GM18498 (cell line): ENCODE data around the gene BOK.

Experiments used
- ATAC-seq: cut with Tn5 transposase; IDR thresholded peaks from one replicate; pipeline ENCODE4 v1.9.1; 2021; ENCODE audit warnings: mild to moderate bottlenecking, moderate library complexity; ENCODE audit not compliant: unreplicated experiment

The BOK gene

GRCh38 chr2:241538838-241539615, 19.5 kb upstream of the BOK start:
- ATAC-seq = no peak

DNA sequence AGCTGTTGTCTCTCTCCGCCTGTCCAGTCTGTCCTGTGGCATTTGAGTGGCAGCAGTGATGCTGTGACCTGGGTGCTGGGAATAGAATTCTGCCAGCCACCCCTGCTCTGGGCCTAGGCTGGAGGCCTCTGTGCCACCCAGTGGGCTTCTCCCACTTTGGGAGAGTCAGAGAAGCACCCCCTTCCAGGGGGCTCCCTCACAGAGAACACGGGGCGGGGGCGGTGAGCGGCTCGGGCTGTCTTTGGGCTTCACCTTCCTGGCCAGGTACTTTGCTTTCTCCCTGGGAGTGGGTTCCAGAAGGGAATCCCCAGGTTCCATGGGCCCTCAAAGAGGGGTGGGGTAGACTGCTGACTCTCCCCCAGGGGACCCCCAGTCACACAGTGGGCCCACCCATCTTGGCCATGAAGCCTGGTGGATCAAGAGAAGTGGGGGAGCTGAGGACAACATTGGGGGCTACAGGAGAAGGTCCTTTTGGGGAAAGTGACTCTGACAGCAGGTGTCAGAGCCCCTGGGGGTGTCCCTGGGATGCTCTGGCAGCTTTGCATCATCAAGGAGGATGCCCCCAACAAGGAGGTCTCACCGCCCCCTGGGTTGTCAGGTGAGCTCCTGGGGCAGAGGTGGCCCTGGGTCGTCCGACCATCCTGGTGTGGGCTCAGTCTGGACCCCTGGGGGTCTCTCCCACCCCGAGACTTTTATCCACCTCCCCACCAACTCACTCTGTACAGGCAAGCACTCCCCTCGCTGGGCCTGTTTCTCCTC, 18.8 kb upstream of the BOK start:
- no peak for ATAC-seq

GRCh38 chr2:241540401-241540770, 18.2 kb upstream of the BOK start:
- no peak for ATAC-seq

- ATAC-seq = no peak
Observed at GRCh38 chr2:241540771-241541561, 17.6 kb upstream of the BOK start.

DNA sequence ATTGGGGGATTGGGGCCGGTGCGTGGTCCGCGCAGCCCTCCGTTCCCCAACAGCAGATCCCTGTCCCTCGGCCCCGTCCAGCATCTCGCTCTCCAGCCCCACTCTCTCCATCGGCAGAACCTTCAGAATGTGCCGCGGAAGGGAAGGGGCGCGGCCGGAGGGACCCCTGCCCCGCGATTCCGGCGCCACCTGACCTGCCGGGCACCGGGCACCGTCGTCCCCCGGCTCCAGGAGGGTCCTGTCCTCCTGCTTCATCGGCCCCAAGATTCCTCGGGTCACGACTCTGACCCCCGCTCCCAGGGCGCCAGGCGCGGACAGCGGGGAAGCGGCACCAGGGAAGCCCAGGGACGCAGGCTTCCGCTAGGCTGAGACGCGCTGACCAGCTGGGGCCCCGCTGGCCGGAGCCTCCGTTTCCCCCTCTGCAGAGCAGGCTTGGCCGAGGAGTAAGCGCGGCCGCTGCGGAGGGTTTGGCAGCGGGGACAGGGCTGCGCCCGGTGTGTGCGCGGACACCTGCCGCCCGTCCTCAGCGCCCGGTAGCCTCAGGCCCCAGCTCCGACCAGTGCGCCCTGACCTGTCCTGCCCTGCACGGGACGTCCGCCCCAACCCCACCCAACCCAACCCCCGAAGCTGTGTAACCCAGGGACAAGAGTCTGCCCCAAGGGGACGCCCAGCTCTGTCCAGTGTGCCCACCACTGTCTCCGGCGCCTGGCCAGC, 16.8 kb upstream of the BOK start:
- no peak for ATAC-seq

DNA sequence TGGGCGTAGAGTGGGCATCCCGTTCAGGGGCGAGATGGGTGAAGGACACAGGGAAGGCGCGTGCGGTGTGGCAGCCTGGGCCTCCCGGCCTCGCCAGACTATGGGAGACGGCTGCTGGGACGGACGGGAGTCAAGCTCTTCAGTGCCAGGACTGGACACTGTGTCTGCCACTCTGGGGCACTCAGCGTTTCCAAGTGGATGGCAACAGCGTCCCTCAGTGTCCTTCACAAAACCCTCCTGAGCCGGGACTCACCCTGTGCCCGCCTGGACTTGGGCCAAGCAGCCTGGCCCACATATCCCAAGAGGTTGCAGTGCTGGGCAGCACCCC, 16.3 kb upstream of the BOK start:
- ATAC-seq = no peak

- ATAC-seq = no peak
Observed at GRCh38 chr2:241545106-241545505, 13.4 kb upstream of the BOK start.

GRCh38 chr2:241545523-241546473, 12.7 kb upstream of the BOK start:
- no peak for ATAC-seq

GRCh38 chr2:241546771-241547498, 11.6 kb upstream of the BOK start:
- no peak for ATAC-seq

DNA sequence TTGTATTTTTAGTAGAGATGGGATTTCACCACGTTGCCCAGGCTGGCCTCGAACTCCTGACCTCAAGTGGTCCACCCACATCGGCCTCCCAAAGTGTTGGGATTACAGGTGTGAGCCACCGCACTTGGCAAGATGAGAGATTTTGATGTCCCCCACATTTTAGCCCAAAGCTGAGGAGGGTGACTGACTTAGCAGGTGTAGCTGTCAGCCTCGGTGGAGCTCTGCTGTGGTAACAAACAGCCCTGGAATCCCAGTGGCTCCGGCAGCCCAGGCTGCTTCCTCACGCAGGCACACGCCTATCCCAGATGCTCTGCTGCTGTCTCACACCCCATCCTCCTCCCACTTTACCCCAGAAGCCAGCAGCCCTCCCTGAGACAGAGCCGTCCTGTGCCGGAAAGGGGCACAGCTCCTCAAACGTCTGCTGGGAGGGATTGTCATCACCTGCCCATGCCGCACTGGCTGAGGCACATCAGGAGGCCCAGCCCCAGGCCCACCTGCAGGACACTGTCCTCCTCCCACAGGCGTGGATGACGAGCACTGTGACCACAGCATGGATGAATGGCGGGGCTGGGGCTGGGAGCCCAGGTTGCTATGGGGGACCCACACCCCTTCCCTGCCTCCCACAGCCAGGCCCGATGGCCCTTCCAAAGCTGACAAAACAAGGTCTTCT, 10.6 kb upstream of the BOK start:
- no peak for ATAC-seq

- no peak for ATAC-seq
Observed at GRCh38 chr2:241548451-241548835, 10.1 kb upstream of the BOK start.

DNA sequence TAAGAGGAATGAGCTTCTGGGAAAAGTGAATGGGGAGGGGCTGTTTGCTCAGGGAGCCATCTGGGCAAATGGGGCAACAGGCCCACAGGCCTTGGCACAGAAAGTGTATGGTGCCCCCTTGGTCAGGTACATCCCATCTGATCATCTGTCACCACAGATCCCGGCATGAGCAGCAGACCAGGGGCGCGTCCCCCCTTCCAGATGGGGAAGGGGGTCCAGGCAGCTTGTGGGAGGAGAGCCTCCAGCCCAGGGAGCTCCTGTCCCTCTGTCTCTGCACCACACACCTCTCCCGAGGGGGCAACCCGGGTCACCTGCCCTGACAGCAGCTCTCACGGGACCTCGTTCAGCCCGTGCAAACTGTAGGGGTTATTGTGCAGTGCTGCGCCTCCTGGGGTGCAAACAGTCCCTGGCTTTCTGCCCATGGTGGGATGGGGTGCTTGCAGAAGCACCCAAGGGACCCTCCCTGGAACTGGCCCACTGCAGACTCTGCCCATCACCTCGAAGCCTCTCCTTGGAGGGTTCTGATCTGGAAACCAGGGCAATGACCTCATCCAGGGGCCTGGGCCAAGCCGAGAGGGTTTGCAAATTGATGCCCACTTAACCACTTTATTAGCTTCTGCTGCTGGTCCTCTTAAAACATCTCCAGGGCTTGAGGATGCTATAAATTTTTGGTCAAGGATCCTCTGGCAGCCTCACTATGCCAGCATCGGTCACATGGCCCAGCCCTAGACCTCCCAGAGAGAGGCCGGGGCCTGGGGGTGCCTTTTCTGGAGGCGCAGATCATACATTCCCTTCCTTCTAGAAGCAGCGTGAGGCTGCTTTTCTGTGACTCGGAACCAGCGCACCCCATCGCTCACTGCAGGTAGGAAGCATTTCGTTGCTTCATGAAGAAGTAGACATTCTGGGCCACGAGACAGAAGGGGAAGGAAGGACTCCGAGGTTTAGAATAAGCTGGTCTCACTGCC, 7.6 kb upstream of the BOK start:
- no peak for ATAC-seq

DNA sequence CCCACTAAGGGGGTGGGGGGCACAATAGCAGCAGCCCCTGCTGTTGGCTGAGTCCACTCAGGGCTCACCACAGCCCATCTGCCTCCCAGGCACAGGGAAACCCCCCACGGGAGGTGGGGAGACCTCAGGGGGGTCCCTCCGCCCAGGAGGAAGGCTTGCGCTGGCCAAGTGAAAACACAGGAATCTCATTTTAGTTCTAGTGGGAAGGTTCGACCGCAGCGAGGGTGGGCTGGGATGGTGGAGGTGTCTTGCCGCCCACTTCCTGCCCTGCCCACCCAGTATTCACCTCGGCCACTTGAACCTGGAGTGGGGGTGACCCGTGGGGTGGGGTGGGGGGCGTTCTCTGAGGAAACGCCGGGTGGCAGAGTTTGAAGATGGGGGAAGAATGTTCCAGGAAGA, 6.9 kb upstream of the BOK start:
- ATAC-seq = no peak

- ATAC-seq = no peak
Observed at GRCh38 chr2:241551998-241552737, 6.4 kb upstream of the BOK start.

DNA sequence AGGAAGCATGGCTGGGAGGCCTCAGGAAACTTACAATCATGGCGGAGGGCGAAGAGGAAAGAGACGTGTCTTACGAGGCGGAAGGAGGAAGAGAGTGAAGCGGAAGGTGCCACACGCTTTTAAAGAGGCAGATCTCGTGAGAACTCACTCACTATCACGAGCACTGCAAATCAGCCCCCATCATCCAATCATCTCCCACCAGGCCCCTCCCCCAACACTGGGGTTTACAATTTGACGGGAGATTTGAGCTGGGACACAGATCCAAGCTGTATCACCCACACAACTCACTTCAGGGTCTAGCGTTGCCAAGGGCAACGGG, 5.1 kb upstream of the BOK start:
- no peak for ATAC-seq

DNA sequence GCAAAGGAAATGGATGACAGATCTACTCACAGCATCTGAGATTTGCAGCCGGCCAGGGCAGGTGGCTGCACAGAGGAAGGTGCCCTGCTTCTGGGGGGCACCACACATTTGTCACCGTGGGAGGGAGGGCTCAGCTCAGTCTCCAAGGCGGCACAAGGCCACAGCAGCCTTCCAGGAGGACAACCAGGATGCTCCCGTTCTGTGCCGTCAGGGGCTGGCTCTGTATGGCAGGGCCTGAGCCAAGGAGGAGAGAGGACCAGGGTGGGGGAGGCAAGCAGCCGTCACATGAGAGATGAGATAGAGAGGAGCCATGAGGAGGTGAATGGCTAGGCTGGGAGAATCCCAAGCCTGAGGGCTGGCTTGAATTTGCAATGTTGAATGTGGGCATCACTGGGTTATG, 4.6 kb upstream of the BOK start:
- no peak for ATAC-seq

GRCh38 chr2:241554610-241555322, 3.8 kb upstream of the BOK start:
- no peak for ATAC-seq
